Kidney (tissue), 14 donors: ENCODE measurements around the gene MYO7A. TPM values are rescaled to one million over a fixed set of nuclear protein-coding genes. Genes with fewer than 3 reads are reported as not detected.
A peak's percentile ranks its signal among the peaks of the same experiment; 100 is the strongest.

Experiments
- DNase-seq, 5 donors: peaks; one replicate each; pipeline ENCODE4 v3.0.0-alpha.2; 2013 to 2020
- FAIRE-seq: peaks from 2 replicates; lab custom pipeline; 2012; peaks lifted over from hg19 to GRCh38; lab: Jason Lieb, UNC
- H3K27ac ChIP-seq, 2 donors: one replicate each; pipeline ENCODE4 v1.7.0; 2013; ENCODE audit warnings: low read depth in 2 of 2, low read length in 2 of 2, inconsistent platforms in 1 of 2
- H3K27me3 ChIP-seq: one replicate; pipeline ENCODE4 v1.7.1; 2013; ENCODE audit warnings: low read length, inconsistent platforms; ENCODE audit not compliant: control insufficient read depth, insufficient read depth
- H3K36me3 ChIP-seq, 3 donors: one replicate each; pipeline versions ENCODE4 v1.7.0 to v1.7.1; 2013; ENCODE audit warnings: low read length in 3 of 3, control low read depth in 1 of 3, inconsistent platforms in 1 of 3; ENCODE audit not compliant: insufficient read depth in 3 of 3, control insufficient read depth in 2 of 3
- H3K4me1 ChIP-seq, 3 donors: one replicate each; pipeline versions ENCODE4 v1.7.0 to v1.7.1; 2013; ENCODE audit warnings: low read length in 3 of 3, inconsistent platforms in 1 of 3, low read depth in 1 of 3; ENCODE audit not compliant: control insufficient read depth in 2 of 3, insufficient read depth in 2 of 3
- H3K4me3 ChIP-seq, 3 donors: one replicate each; pipeline versions ENCODE4 v1.7.0 to v1.8.1; 2013; ENCODE audit warnings: low read length in 3 of 3, control low read depth in 1 of 3, inconsistent platforms in 1 of 3
- H3K9ac ChIP-seq, 3 donors: one replicate each; pipeline versions ENCODE4 v1.7.0 to v1.7.1; 2013; ENCODE audit warnings: low read length in 3 of 3, control low read depth in 1 of 3, inconsistent platforms in 1 of 3
- H3K9me3 ChIP-seq, 3 donors: one replicate each; pipeline versions ENCODE4 v1.7.0 to v1.7.1; 2013; ENCODE audit warnings: low read length in 3 of 3, control low read depth in 1 of 3, inconsistent platforms in 1 of 3; ENCODE audit not compliant: control insufficient read depth in 2 of 3, insufficient read depth in 1 of 3
- CTCF ChIP-seq: IDR thresholded peaks from 3 replicates; pipeline ENCODE4 v1.5.1; 2012; ENCODE audit warnings: mild to moderate bottlenecking, moderate library complexity, borderline replicate concordance; ENCODE audit not compliant: insufficient read depth; ENCODE audit errors: extremely low read depth
- intact Hi-C: fragments of 100-400 bp; cut with DNase I; formaldehyde crosslinking; loops from one replicate; pipeline ENCODE4 v1.11.1; 2022
- polyA plus RNA-seq: library from polyadenylated mRNA; stranded (reverse); fragments of 350-450 nt; fragmentation: Illumina TruSeq; extraction: RNeasy Lipid Tissue Mini Kit (QIAGEN cat#74804); gene quantifications from one replicate; pipeline ENCODE4 v1.2.3, GENCODE V29; 2014; ENCODE audit warnings: low read depth, low replicate concordance; ENCODE audit not compliant: insufficient read depth
- total RNA-seq: library from RNA; stranded (reverse); fragmentation: NEBNext Ultra II Directional; extraction: Animal tissue kit (Norgen Biotek cat#: 25700); gene quantifications from one replicate; pipeline ENCODE4 v1.2.1, GENCODE V29; 2021
- donor health status: control.
- donor health status: control.
- donor health status: control.
- donor health status: control.
- donor health status: control.
- donor health status: DM: yes; HTN: yes; CAD: no.
- donor health status: Normal renal cell carcinoma (clear cell type).

Gene MYO7A
- total and polyA plus RNA-seq, 2 donors from 2014 or later: 6.1 to 10.7 TPM

- peaks cover 0 to 20% (median 12%) of the 10 kb centered on the region in 3 donors for H3K4me1 ChIP-seq
- peak; percentile 99 for TF ChIP-seq CTCF
- intact Hi-C loops: no loop called here
- no peak overlapping the region for H3K4me3 ChIP-seq
- DNase-seq: peak; percentile 77 to 88 (median 82)
- H3K9me3 ChIP-seq: no peaks in the 10 kb centered on the region
- FAIRE-seq: no peak
- no peak overlapping the region for H3K27ac ChIP-seq
- H3K9ac ChIP-seq: no peak overlapping the region
- no peaks in the 10 kb centered on the region for H3K27me3 ChIP-seq
- peaks cover 0 to 3% (median 0%) of the 10 kb centered on the region in 3 donors for H3K36me3 ChIP-seq
Observed at GRCh38 chr11:77091146-77091940, 36.7 kb upstream of the MYO7A start.

- Histone ChIP-seq H3K4me1 (peaks cover 0 to 11% (median 7%) of the 10 kb centered on the region in 3 donors), H3K36me3 (peaks cover 0 to 3% (median 0%) of the 10 kb centered on the region in 3 donors), H3K9ac (no peak overlapping the region), H3K9me3 (no peaks in the 10 kb centered on the region), H3K27me3 (no peaks in the 10 kb centered on the region), H3K27ac (no peak overlapping the region), H3K4me3 (no peak overlapping the region)
- intact Hi-C loops: no loop called here
- DNase-seq (peak in 1 of 5 donors; percentile 52), FAIRE-seq (no peak)
- TF ChIP-seq CTCF: no peak
Observed at GRCh38 chr11:77092382-77092781, 35.7 kb upstream of the MYO7A start.

DNA sequence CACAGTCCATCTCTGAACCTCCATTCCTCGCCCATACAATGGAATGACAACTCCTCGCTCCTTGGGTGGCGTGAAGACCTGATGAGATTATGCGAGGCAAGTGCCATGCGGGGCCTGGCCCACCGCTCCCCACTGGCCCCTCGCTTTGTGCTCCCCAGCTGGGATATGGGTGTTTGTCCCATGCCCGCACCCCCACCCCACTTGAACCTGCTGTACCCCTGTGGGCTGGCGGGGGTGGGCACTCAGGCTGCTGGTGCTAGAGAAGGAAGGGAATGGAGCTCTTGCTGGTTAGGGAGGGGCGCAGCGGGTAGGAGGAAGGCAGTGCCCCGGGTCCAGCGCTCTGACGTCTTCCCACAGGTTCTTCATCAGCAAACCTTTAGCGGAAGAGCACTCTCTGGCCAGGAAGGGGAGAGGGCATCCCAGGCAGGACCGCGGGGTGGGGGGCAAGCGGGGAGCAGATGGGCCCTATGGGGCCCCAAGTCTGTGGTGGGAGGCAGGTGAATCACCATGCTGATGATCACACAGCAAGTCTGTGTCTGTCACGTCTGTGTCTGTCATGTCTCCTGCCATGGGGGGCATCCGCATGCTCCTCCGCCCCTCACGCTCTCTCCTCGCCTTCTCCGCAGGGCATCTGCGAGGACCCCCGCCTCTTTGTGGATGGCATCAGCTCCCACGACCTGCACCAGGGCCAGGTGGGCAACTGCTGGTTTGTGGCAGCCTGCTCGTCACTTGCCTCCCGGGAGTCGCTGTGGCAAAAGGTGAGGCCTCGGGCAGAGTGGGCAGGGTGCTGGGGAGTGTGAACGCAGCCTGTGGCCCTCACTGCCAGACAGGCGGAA lies 34.8 kb upstream of the MYO7A start:
- Histone ChIP-seq H3K36me3 (peaks cover 0 to 3% (median 0%) of the 10 kb centered on the region in 3 donors), H3K4me3 (no peak overlapping the region), H3K9me3 (no peaks in the 10 kb centered on the region), H3K9ac (no peak overlapping the region), H3K27ac (no peak overlapping the region), H3K4me1 (peaks cover 0 to 2% (median 2%) of the 10 kb centered on the region in 3 donors), H3K27me3 (no peaks in the 10 kb centered on the region)
- TF ChIP-seq CTCF: no peak
- FAIRE-seq: no peak
- intact Hi-C loops: no loop called here
- DNase-seq: peak in 1 of 5 donors; percentile 66
